HG03342 (cell line): ENCODE measurements around the gene RNASE13.
"Not testable (repeated sequence)": the region's sequence is repeated elsewhere in the genome, so short reads cannot be mapped to it uniquely, and the experiment has no call there.

Experiments
- ATAC-seq: cut with Tn5 transposase; IDR thresholded peaks from one replicate; pipeline ENCODE4 v1.9.1; 2021; ENCODE audit warnings: mild to moderate bottlenecking, moderate library complexity; ENCODE audit not compliant: unreplicated experiment

Gene RNASE13

GRCh38 chr14:21043387-21043973 lies 8.9 kb upstream of the RNASE13 start:
- ATAC-seq = no peak

GRCh38 chr14:21042918-21043317 lies 8.3 kb upstream of the RNASE13 start:
- no peak for ATAC-seq

DNA sequence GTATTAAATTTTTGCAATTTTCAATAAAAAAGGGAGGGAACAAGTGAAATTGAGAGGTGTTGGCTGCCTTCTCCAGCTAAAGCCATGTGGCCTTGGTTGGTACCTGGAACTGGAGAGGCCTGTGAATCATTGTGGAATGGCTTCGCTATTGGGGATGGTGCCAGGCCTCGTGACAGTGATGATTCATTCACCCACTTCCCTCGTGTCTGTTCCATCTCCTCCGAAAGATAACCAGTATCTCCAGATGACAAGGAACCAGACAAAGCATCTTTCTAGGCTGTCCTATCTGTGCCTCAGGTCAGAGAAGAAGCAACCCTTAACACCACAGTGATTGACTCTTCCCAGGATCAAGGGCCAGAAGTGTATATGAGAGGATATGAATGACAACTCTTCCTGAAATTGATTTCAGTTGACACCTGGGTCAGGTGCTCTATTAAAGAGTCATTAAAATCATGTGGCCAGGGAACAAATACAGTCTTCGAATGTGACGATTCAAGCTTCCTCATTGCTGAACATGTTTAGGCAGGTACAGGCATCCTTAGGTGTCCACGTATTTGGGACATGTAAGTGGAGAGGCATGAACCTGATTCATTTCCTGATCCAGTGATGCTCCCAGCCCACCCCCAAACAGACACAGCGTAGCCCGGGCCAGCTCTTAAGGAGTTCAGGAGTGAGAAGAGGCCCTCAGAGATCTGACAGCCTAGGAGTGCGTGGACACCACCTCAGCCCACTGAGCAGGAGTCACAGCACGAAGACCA lies 7.2 kb upstream of the RNASE13 start, which contains the start of gene RNASE7:
Gene RNASE7 (plus strand): TSS at position 687 of the 758 bp plus-strand sequence. CDS start 631 bp downstream, outside the sequence.
- ATAC-seq = no peak

DNA sequence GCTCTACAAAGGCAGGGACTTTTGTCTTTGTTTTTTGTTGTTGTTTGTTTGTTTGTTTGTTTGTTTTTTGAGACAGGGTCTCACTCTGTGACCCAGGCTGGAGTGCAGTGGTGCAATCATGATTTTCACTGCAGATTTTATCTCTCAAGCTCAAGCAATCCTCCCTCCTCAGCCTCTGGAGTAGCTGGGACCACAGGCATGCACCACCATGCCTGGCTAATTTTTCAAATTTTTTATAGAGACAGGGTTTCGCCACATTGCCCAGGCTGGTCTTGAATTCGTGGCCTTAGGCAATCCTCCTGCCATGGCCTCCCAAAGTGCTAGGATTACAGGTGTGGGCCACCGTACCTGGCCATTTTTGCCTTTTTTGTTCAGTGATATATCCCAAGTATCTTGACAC lies 6.3 kb upstream of the RNASE13 start:
- not testable (repeated sequence) for ATAC-seq

DNA sequence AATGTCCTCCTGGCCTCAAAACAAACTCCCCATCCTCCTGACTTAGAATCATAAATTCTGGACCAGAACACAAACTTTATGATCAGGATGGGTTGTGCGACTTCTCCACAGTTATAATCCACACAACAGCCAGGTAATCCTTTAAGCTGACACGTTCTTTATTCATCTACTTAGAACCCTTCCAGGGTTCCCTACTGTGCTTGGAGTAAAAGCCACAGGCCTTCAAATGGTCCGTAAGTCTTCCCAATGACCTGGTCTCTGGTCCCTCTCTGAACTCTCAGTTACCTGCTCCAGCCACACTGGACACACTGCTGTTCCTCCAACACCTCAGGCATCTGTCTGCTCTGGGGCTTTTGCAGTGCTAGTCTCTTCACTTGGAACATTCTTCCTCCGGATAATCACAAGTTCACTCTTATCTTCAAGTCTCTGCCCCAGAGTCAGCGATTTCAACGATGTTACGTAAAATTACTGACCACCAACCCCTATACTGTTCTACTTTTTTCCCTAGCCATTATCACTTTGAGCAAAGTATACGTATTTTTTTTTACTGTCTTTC lies 5.8 kb upstream of the RNASE13 start:
- ATAC-seq = no peak

GRCh38 chr14:21039585-21040369 lies 5.2 kb upstream of the RNASE13 start:
- no peak for ATAC-seq

GRCh38 chr14:21038441-21039422 lies 4.1 kb upstream of the RNASE13 start:
- ATAC-seq = no peak

- ATAC-seq = no peak
These were observed 2.5 kb upstream of the RNASE13 start for GRCh38 chr14:21037156-21037555.

DNA sequence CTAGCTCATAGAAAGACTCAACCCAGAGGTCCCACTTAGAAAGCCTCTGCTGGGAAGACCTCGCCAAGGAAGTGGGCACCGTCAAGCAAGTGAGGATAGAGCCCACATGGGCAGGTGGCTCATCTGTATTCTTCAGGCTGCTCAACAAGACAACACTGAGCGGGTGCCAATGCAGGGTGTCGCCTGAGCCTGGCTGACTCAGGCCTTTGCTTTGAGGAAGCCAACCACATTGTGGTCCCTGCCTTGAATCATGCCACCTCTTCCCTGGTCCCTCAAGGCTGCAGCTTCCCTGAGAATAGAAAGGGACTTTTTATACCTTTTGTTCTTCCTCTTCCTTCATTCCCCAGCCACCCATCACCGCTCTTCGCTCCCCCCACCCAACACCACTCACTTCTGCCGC lies 2.1 kb upstream of the RNASE13 start:
- no peak for ATAC-seq

DNA sequence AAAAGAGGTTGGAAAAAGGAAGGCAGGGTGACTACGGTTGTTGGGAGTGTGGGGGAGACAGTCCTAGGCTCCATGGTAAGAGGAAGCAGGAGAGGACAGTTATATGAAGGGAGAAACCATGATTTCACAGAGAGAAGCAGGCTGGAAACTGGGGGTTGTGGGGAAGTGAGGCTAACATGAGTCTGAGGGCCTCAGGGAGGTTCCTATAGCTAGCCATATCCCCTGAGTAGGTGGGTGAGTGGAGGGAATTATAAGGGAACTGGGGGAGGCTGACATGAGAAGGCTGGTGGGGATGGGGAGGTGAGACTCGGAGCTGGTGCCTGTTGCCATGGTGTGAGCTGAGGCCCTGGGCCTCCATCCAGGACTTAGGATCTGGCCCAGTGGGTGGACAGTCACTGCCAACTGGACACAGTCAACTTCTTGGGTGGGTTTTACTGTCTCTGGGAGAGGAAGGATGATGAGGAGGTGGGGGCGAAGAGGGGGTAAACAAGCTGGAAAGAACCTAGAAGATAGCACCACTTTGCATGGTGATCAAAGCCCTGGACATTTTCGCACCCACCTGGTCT lies 1.4 kb downstream of the RNASE13 start:
- ATAC-seq = no peak

GRCh38 chr14:21032326-21033132 lies 2.1 kb downstream of the RNASE13 start:
- no peak for ATAC-seq

- no peak for ATAC-seq
These were observed 4.1 kb downstream of the RNASE13 start for GRCh38 chr14:21030531-21030930.

GRCh38 chr14:21029917-21030316 lies 4.7 kb downstream of the RNASE13 start, which contains the start of gene TPPP2:
Gene TPPP2, plus strand, starts transcription at chr14:21030217. Its CDS starts 365 bp downstream, at chr14:21030582.
- ATAC-seq = no peak

GRCh38 chr14:21026988-21027315 lies 7.7 kb downstream of the RNASE13 start:
- ATAC-seq = no peak

- ATAC-seq = no peak
These were observed 8.2 kb downstream of the RNASE13 start for GRCh38 chr14:21026274-21026987.

DNA sequence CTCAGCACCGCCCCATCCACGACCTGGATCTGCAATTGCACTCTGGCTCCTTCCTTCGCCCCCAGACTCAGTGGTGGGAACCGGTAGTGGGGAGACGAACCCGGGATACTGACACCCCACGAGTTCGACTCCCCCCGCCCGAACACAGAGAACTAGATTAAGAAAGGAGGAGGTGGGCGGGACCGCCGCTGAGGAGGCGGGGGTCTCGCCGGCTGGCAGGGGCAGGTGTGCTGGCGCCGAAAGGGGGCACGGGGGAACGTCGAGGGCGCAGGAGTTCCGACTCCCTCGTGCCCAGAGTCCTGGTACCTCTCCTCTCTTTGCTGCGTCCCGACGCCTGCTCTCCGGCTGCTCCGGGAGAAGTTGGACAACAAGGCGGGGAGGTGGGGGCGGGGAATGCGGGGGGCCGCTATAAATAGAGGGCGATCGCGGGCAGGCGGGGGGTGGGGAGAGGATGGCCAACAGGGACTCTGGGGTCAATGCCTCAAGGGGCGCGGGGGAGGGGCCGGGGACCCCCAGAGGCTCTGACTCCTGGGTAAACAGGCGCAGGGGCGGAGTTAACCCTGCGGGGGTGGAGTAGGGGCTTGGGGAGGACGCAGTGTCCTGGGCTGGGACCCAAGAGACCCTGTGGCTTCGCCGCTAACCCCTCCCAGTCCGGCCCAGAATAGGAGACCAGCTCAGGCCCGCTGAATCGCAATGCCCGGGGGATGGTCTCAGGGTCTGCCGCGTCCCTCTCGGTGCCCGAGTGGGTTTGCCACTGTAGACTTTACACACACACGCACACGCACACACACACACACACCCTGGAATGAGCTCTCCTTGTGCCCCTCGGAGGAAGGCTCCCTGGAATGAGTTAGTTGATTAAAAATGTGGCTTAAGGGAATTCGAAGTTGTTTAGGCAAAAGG lies 9.0 kb downstream of the RNASE13 start:
- no peak for ATAC-seq

DNA sequence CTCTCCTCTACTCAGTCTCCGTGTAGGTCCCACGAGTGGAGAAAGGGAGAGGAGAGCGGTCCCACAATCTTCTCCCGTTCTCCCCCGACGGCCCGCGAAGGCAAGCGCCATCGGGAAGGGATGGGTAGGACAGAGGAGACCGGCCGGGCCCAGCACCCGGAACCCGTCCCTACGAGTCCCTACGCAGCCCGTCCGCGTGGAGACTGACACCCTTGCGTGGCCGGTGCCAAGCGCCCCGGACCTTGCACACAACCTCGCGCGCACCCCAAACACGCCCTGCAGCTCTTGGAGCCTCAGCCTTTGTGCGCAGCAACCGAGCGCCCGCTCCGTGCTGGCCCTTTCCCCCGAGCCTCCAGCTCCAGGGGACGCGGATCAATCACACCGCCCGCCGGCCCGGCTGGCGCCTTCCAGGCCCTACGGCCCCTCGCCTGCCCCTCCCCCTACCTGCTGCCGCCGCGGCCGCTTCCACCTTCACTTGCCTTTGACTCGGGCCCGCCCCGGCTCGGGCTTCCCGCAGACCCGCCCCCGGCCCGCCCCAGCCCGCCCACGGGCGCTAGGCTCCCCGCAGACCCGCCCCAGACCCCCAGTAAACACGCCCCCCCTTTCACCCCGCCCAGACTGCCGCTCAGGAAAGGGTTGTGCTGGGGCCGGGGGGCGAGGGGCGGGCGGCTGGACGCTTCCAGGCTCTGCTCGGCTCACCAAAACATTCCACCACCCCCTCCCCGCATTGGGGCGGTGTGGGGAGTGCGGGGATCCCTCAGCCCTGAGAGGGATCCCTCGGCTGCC lies 9.8 kb downstream of the RNASE13 start, which contains the start of gene NDRG2:
Gene NDRG2 (minus strand): TSS at position 477 of the 786 bp plus-strand sequence. CDS start 1,746 bp downstream, outside the sequence.
- ATAC-seq = no peak
